NCI-H2029 treated with DMSO at 0.1 percent for 48 hours (cell line): Measurements from ENCODE around the gene ZNF791.
"Not testable (repeated sequence)": the region's sequence is repeated elsewhere in the genome, so short reads cannot be mapped to it uniquely, and the experiment has no call there.

Source experiments
- DNase-seq: peaks from one replicate; lab custom pipeline; 2025; lab: John Stamatoyannopoulos, UW

Gene ZNF791

GRCh38 chr19:12667731-12668302 is 57.1 kb downstream of the ZNF791 start:
- DNase-seq, result no peak

- DNase-seq, result no peak
Observed at GRCh38 chr19:12668346-12668745, 57.6 kb downstream of the ZNF791 start.

- no peak for DNase-seq
Observed at GRCh38 chr19:12668932-12669269, 58.2 kb downstream of the ZNF791 start.

- DNase-seq, result peak; percentile 82
Observed at GRCh38 chr19:12669270-12670158, 58.8 kb downstream of the ZNF791 start.

GRCh38 chr19:12670159-12670928 is 59.6 kb downstream of the ZNF791 start:
- no peak for DNase-seq

- no peak for DNase-seq
Observed at GRCh38 chr19:12672744-12673143, 62.0 kb downstream of the ZNF791 start.

- no peak for DNase-seq
Observed at GRCh38 chr19:12675399-12675798, 64.7 kb downstream of the ZNF791 start.

GRCh38 chr19:12675940-12676339 is 65.2 kb downstream of the ZNF791 start:
- no peak for DNase-seq

- DNase-seq, result peak; percentile 50
Observed at GRCh38 chr19:12676384-12676792, 65.7 kb downstream of the ZNF791 start.

GRCh38 chr19:12676928-12677327 is 66.2 kb downstream of the ZNF791 start:
- DNase-seq, result no peak

GRCh38 chr19:12678039-12678438 is 67.3 kb downstream of the ZNF791 start:
- DNase-seq, result not testable (repeated sequence)

GRCh38 chr19:12680034-12680433 is 69.3 kb downstream of the ZNF791 start:
- no peak for DNase-seq

- DNase-seq, result peak; percentile 92
Observed at GRCh38 chr19:12681074-12681987, 70.6 kb downstream of the ZNF791 start, which contains the start of gene DHPS. TSS of gene DHPS (minus strand) at chr19:12681880. CDS start at chr19:12681766, 114 bp downstream.
